OCI-LY7 (cell line): ENCODE data around the gene SLC35E1. TPM values are rescaled to one million over a fixed set of nuclear protein-coding genes. Genes with fewer than 3 reads are reported as not detected.

Experiments used
- BruUV-seq: library from RNA; stranded (reverse); fragments of 400-500 nt; replicated peaks from 2 replicates; lab custom pipeline; 2021; lab: Mats Ljungman, UMichigan
- CTCF ChIA-PET: fragments of 300-600 bp; sonication (Branson Sonifier 250); formaldehyde crosslinking; loops from one replicate; lab custom pipeline; 2022; ENCODE audit warnings: antibody characterized with exemption; ENCODE audit not compliant: unreplicated experiment; lab: Charles Lee
- POLR2A ChIA-PET: fragments of 300-600 bp; sonication (Branson Sonifier 250); formaldehyde crosslinking; loops from one replicate; lab custom pipeline; 2022; ENCODE audit warnings: antibody characterized with exemption; lab: Charles Lee
- DNase-seq: peaks from one replicate; pipeline ENCODE4 v3.0.0-alpha.2; 2015; ENCODE audit warnings: low spot score
- H2AFZ ChIP-seq: fragments of 200-600 bp; sonication (generic), shearing (Covaris generic); 2 replicates; pipeline ENCODE4 v1.6.1; 2014; ENCODE audit warnings: mild to moderate bottlenecking, antibody characterized with exemption, low read length, moderate library complexity
- H3K27ac ChIP-seq: fragments of 200-600 bp; sonication (generic); 2 replicates; pipeline ENCODE4 v1.5.1; 2014; ENCODE audit warnings: mixed run types, low read depth, mild to moderate bottlenecking, moderate library complexity, low read length, inconsistent platforms; ENCODE audit not compliant: poor library complexity, severe bottlenecking
- H3K36me3 ChIP-seq: fragments of 200-600 bp; sonication (generic); 2 replicates; pipeline ENCODE4 v1.6.1; 2014; ENCODE audit warnings: mild to moderate bottlenecking, antibody characterized with exemption, low read length, moderate library complexity, mixed read lengths; ENCODE audit not compliant: insufficient read depth
- H3K4me1 ChIP-seq: fragments of 200-600 bp; sonication (generic); 2 replicates; pipeline ENCODE4 v1.5.1; 2014; ENCODE audit warnings: mild to moderate bottlenecking, low read length; ENCODE audit not compliant: insufficient read depth, poor library complexity, severe bottlenecking
- H3K4me2 ChIP-seq: fragments of 200-600 bp; sonication (generic); 2 replicates; pipeline ENCODE4 v1.6.1; 2014; ENCODE audit warnings: mild to moderate bottlenecking, low read length
- H3K4me3 ChIP-seq: fragments of 200-600 bp; sonication (generic); 2 replicates; pipeline ENCODE4 v1.5.1; 2014; ENCODE audit warnings: mild to moderate bottlenecking, low read depth, low read length; ENCODE audit not compliant: poor library complexity, severe bottlenecking
- H3K79me2 ChIP-seq: fragments of 200-600 bp; sonication (generic); 2 replicates; pipeline ENCODE4 v1.6.1; 2016; ENCODE audit warnings: low read depth, mild to moderate bottlenecking, low read length, moderate library complexity, mixed read lengths; ENCODE audit not compliant: insufficient read depth
- H3K9me2 ChIP-seq: fragments of 200-600 bp; sonication (generic); 2 replicates; pipeline ENCODE4 v1.6.1; 2016; ENCODE audit warnings: mild to moderate bottlenecking, low read length, mixed read lengths; ENCODE audit not compliant: insufficient read depth
- H3K9me3 ChIP-seq: fragments of 200-600 bp; sonication (generic); 2 replicates; pipeline ENCODE4 v1.6.1; 2014; ENCODE audit warnings: mild to moderate bottlenecking, mixed run types, low read length, mixed read lengths
- H4K20me1 ChIP-seq: fragments of 200-600 bp; sonication (generic); 2 replicates; pipeline ENCODE4 v1.6.1; 2014; ENCODE audit warnings: mild to moderate bottlenecking, antibody characterized with exemption, low read length, moderate library complexity, mixed read lengths; ENCODE audit not compliant: insufficient read depth
- EZH2phosphoT487 ChIP-seq: fragments of 200-600 bp; sonication (generic); IDR thresholded peaks from 2 replicates; pipeline ENCODE4 v1.6.1; 2018; ENCODE audit warnings: low read depth, borderline replicate concordance, mild to moderate bottlenecking, mixed run types, antibody characterized with exemption, low read length, moderate library complexity, mixed read lengths
- intact Hi-C: fragments of 100-400 bp; cut with micrococcal nuclease; formaldehyde crosslinking; loops from one replicate; pipeline ENCODE4 v1.10.0; 2022; ENCODE audit not compliant: unreplicated experiment
- total RNA-seq, 2 experiments: library from RNA; depleted of rRNA in 1 of 2; stranded (reverse); fragments of >200 nt in 1 of 2; shearing (Covaris generic) in 1 of 2; gene quantifications; 2 replicates each; pipeline ENCODE4 v1.2.3, GENCODE V29; 2014 to 2022
- TF ChIP-seq, protein P1 (sequence below): fragments of 200-600 bp; sonication (generic); conservative IDR thresholded peaks from 2 replicates; pipeline ENCODE4 v1.5.1; 2014; ENCODE audit warnings: mild to moderate bottlenecking, antibody characterized with exemption, low read length, moderate library complexity, mixed read lengths

The SLC35E1 gene
- total RNA-seq, 2 experiments from 2014 or later = 21.1 to 41.2 TPM

GRCh38 chr19:16599655-16600346, 27.6 kb upstream of the SLC35E1 start:
- H3K36me3 ChIP-seq = peaks cover 21% of the 10 kb centered on the region
- H3K4me1 ChIP-seq = peaks cover 41% of the 10 kb centered on the region
- CTCF ChIA-PET = interaction anchor here (0.6 kb wide), 1 partner anchor 309 kb away, joined by 3 read pairs; no protein-coding TSS in a partner anchor
- H4K20me1 ChIP-seq = peaks cover 35% of the 10 kb centered on the region
- POLR2A ChIA-PET = interaction anchor here (0.5 kb wide), 1 partner anchor 72 kb away, joined by 3 read pairs; no protein-coding TSS in a partner anchor
- H3K4me2 ChIP-seq = no peak overlapping the region
- peaks cover 93% of the 10 kb centered on the region for H3K79me2 ChIP-seq
- H2AFZ ChIP-seq = no peak overlapping the region
- no peak overlapping the region for H3K27ac ChIP-seq
- H3K4me3 ChIP-seq = no peak overlapping the region
- no peaks in the 10 kb centered on the region for H3K9me2 ChIP-seq
- intact Hi-C loops = no loop called here
- BruUV-seq = no TSS peak
- no peaks in the 10 kb centered on the region for H3K9me3 ChIP-seq
- DNase-seq = peak; percentile 50
- TF ChIP-seq, protein P1, sequence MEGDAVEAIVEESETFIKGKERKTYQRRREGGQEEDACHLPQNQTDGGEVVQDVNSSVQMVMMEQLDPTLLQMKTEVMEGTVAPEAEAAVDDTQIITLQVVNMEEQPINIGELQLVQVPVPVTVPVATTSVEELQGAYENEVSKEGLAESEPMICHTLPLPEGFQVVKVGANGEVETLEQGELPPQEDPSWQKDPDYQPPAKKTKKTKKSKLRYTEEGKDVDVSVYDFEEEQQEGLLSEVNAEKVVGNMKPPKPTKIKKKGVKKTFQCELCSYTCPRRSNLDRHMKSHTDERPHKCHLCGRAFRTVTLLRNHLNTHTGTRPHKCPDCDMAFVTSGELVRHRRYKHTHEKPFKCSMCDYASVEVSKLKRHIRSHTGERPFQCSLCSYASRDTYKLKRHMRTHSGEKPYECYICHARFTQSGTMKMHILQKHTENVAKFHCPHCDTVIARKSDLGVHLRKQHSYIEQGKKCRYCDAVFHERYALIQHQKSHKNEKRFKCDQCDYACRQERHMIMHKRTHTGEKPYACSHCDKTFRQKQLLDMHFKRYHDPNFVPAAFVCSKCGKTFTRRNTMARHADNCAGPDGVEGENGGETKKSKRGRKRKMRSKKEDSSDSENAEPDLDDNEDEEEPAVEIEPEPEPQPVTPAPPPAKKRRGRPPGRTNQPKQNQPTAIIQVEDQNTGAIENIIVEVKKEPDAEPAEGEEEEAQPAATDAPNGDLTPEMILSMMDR = no peak
- no peak for TF ChIP-seq EZH2phosphoT487

- Histone ChIP-seq H3K4me3 (no peak overlapping the region), H3K36me3 (peaks cover 16% of the 10 kb centered on the region), H3K9me2 (no peaks in the 10 kb centered on the region), H3K27ac (peak overlapping the region; percentile 20), H3K4me2 (no peak overlapping the region), H4K20me1 (peaks cover 44% of the 10 kb centered on the region), H3K79me2 (peaks cover 93% of the 10 kb centered on the region), H3K9me3 (no peaks in the 10 kb centered on the region), H2AFZ (no peak overlapping the region), H3K4me1 (peaks cover 44% of the 10 kb centered on the region)
- intact Hi-C loops = no loop called here
- ChIA-PET CTCF (interaction anchor here (0.6 kb wide), 1 partner anchor 535 kb away, joined by 4 read pairs; no protein-coding TSS in a partner anchor), POLR2A (interaction anchor here (0.5 kb wide), 1 partner anchor 8 kb away, joined by 4 read pairs; no protein-coding TSS in a partner anchor)
- no TSS peak for BruUV-seq
- TF ChIP-seq EZH2phosphoT487 = no peak
- TF ChIP-seq, protein P1 = no peak
- no peak for DNase-seq
Measured at GRCh38 chr19:16598848-16599247, 26.6 kb upstream of the SLC35E1 start.

DNA sequence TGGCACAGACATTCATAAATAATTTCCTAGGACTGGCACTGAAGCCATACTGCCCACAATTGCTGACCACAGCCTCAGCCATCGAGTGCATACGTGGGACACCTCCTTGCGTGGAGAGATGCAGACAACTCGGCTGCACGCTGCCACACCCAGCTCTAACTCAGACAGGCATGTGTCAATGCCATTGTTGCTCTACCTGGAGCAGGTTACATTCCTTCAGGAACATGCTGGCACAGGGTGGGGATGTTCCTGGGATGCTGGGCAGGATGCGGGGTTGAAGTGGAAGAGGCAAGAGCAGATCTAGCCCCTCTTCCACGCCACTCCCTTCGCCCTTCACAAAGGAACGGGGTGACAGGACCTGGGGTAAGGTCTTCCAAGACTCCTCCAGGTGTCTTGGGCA, 24.2 kb upstream of the SLC35E1 start:
- ChIA-PET POLR2A (no interaction called here), CTCF (no interaction called here)
- intact Hi-C loops = no loop called here
- Histone ChIP-seq H4K20me1 (peaks cover 58% of the 10 kb centered on the region), H3K4me1 (peaks cover 69% of the 10 kb centered on the region), H3K36me3 (peaks cover 9% of the 10 kb centered on the region; the same call in 1 of the 2 replicates), H3K4me3 (no peak overlapping the region), H3K9me3 (no peaks in the 10 kb centered on the region), H2AFZ (no peak overlapping the region), H3K79me2 (peaks cover 93% of the 10 kb centered on the region), H3K27ac (no peak overlapping the region), H3K4me2 (no peak overlapping the region), H3K9me2 (no peaks in the 10 kb centered on the region)
- DNase-seq = no peak
- TF ChIP-seq EZH2phosphoT487 = no peak
- TF ChIP-seq, protein P1 = no peak
- BruUV-seq = no TSS peak
